Middle frontal gyrus (tissue), 1 donor: ENCODE measurements around the gene LPP.
A peak's percentile ranks its signal among the peaks of the same experiment; 100 is the strongest.

ENCODE experiments used
- DNase-seq: peaks from one replicate; pipeline ENCODE4 v3.0.0-alpha.2; 2015; ENCODE audit warnings: low spot score; ENCODE audit errors: extremely low spot score

Gene LPP

GRCh38 chr3:188326111-188326510 is 172.2 kb downstream of the LPP start:
- peak; percentile 44 for DNase-seq

GRCh38 chr3:188326968-188327367 is 173.0 kb downstream of the LPP start:
- DNase-seq = no peak

GRCh38 chr3:188327433-188327832 is 173.5 kb downstream of the LPP start:
- no peak for DNase-seq

GRCh38 chr3:188330138-188330537 is 176.2 kb downstream of the LPP start:
- DNase-seq = no peak

- no peak for DNase-seq
Measured at GRCh38 chr3:188331166-188331565, 177.2 kb downstream of the LPP start.

- DNase-seq = no peak
Measured at GRCh38 chr3:188332085-188332484, 178.1 kb downstream of the LPP start.

- DNase-seq = no peak
Measured at GRCh38 chr3:188335656-188336055, 181.7 kb downstream of the LPP start.

GRCh38 chr3:188336178-188336577 is 182.2 kb downstream of the LPP start:
- no peak for DNase-seq

GRCh38 chr3:188337232-188337631 is 183.3 kb downstream of the LPP start:
- no peak for DNase-seq

- no peak for DNase-seq
Measured at GRCh38 chr3:188338086-188338485, 184.1 kb downstream of the LPP start.

- no peak for DNase-seq
Measured at GRCh38 chr3:188339410-188340295, 185.7 kb downstream of the LPP start.

GRCh38 chr3:188341501-188341900 is 187.5 kb downstream of the LPP start:
- DNase-seq = no peak

- no peak for DNase-seq
Measured at GRCh38 chr3:188342991-188343732, 189.2 kb downstream of the LPP start.

- DNase-seq = no peak
Measured at GRCh38 chr3:188343894-188344293, 189.9 kb downstream of the LPP start.

- DNase-seq = no peak
Measured at GRCh38 chr3:188345223-188345622, 191.3 kb downstream of the LPP start.

GRCh38 chr3:188348435-188349244 is 194.7 kb downstream of the LPP start:
- no peak for DNase-seq

- DNase-seq = no peak
Measured at GRCh38 chr3:188349351-188349901, 195.5 kb downstream of the LPP start.

- no peak for DNase-seq
Measured at GRCh38 chr3:188349933-188350332, 196.0 kb downstream of the LPP start.

GRCh38 chr3:188350961-188351360 is 197.0 kb downstream of the LPP start:
- DNase-seq = no peak

- no peak for DNase-seq
Measured at GRCh38 chr3:188351648-188352047, 197.7 kb downstream of the LPP start.

- DNase-seq = no peak
Measured at GRCh38 chr3:188352196-188352927, 198.4 kb downstream of the LPP start.
